ENCODE results near the gene SLC4A4.

The SLC4A4 gene

GRCh38 chr4:71474731-71475130, 135.9 kb downstream of the SLC4A4 start:
- no peak for DNase-seq

- no peak for DNase-seq
Measured at GRCh38 chr4:71476240-71476639, 137.4 kb downstream of the SLC4A4 start.

- no peak for DNase-seq
Measured at GRCh38 chr4:71486550-71487343, 147.9 kb downstream of the SLC4A4 start.

- no peak for DNase-seq
Measured at GRCh38 chr4:71487344-71487920, 148.6 kb downstream of the SLC4A4 start.

- DNase-seq = no peak
Measured at GRCh38 chr4:71494539-71494938, 155.7 kb downstream of the SLC4A4 start.

- DNase-seq = no peak
Measured at GRCh38 chr4:71495454-71495853, 156.6 kb downstream of the SLC4A4 start.

GRCh38 chr4:71497078-71497477, 158.3 kb downstream of the SLC4A4 start:
- no peak for DNase-seq

- DNase-seq = no peak
Measured at GRCh38 chr4:71498002-71498401, 159.2 kb downstream of the SLC4A4 start.

- DNase-seq = no peak
Measured at GRCh38 chr4:71498625-71499024, 159.8 kb downstream of the SLC4A4 start.

- DNase-seq = no peak
Measured at GRCh38 chr4:71501992-71502391, 163.2 kb downstream of the SLC4A4 start.

- DNase-seq = no peak
Measured at GRCh38 chr4:71518283-71518989, 179.6 kb downstream of the SLC4A4 start.

- no peak for DNase-seq
Measured at GRCh38 chr4:71520308-71520707, 181.5 kb downstream of the SLC4A4 start.

- no peak for DNase-seq
Measured at GRCh38 chr4:71520850-71521249, 182.0 kb downstream of the SLC4A4 start.

GRCh38 chr4:71524756-71525155, 185.9 kb downstream of the SLC4A4 start:
- no peak for DNase-seq

GRCh38 chr4:71526637-71527406, 188.0 kb downstream of the SLC4A4 start:
- DNase-seq = no peak

GRCh38 chr4:71532407-71532806, 193.6 kb downstream of the SLC4A4 start:
- DNase-seq = no peak

GRCh38 chr4:71533121-71533520, 194.3 kb downstream of the SLC4A4 start:
- DNase-seq = no peak

- DNase-seq = no peak
Measured at GRCh38 chr4:71537551-71538065, 198.8 kb downstream of the SLC4A4 start.

- DNase-seq = no peak
Measured at GRCh38 chr4:71538528-71538927, 199.7 kb downstream of the SLC4A4 start.

- no peak for DNase-seq
Measured at GRCh38 chr4:71540749-71541269, 202.0 kb downstream of the SLC4A4 start.

GRCh38 chr4:71541541-71541940, 202.7 kb downstream of the SLC4A4 start:
- DNase-seq = no peak

- DNase-seq = no peak
Measured at GRCh38 chr4:71545168-71545567, 206.3 kb downstream of the SLC4A4 start.

Measured in activated naive CD4-positive, alpha-beta T cell treated with Interleukin-2 at 50 U/mL for 16 hours (primary cell).